ENCODE results near the gene TLR10.
"Not testable (repeated sequence)": the region's sequence is repeated elsewhere in the genome, so short reads cannot be mapped to it uniquely, and the experiment has no call there.

Gene TLR10

DNA sequence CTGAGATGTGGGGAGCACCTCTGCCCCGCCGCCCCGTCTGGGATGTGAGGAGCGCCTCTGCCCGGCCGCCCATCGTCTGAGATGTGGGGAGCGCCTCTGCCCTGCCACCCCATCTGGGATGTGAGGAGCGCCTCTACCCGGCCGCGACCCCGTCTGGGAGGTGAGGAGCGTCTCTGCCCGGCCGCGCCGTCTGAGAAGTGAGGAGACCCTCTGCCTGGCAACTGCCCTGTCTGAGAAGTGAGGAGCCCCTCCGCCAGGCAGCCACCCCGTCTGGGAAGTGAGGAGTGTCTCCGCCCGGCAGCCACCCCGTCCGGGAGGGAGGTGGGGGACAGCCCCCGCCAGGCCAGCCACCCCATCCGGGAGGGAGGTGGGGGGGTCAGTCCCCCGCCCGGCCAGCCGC lies 24.7 kb upstream of the TLR10 start:
- not testable (repeated sequence) for ATAC-seq (replicated peaks); H3K4me3 Mint-ChIP-seq; H3K27ac Mint-ChIP-seq; H3K27me3 Mint-ChIP-seq; DNase-seq; H3K9me3 Mint-ChIP-seq
- peaks cover 31 to 58% of the 10 kb centered on the region in 2 donors for H3K4me1 Mint-ChIP-seq
- H3K36me3 Mint-ChIP-seq, result peaks cover 8 to 13% of the 10 kb centered on the region in 2 donors

DNA sequence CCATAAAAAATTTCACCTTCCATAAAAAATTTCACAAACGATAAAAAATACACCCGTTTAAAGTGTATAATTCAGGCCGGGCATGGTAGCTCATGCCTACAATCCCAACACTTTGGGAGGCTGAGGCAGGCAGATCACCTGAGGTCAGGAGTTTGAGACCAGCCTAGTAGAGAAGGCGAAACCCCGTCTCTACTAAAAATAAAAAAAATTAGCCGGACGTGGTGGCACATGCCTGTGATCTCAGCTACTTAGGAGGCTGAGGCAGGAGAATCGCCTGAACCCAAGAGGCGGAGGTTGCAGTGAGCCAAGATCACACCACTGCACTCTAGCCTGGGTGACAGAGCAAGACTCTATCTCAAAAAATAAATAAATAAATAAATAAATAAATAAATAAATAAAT lies 23.5 kb upstream of the TLR10 start:
- H3K4me1 Mint-ChIP-seq, result peaks cover 34 to 64% of the 10 kb centered on the region in 2 donors

DNA sequence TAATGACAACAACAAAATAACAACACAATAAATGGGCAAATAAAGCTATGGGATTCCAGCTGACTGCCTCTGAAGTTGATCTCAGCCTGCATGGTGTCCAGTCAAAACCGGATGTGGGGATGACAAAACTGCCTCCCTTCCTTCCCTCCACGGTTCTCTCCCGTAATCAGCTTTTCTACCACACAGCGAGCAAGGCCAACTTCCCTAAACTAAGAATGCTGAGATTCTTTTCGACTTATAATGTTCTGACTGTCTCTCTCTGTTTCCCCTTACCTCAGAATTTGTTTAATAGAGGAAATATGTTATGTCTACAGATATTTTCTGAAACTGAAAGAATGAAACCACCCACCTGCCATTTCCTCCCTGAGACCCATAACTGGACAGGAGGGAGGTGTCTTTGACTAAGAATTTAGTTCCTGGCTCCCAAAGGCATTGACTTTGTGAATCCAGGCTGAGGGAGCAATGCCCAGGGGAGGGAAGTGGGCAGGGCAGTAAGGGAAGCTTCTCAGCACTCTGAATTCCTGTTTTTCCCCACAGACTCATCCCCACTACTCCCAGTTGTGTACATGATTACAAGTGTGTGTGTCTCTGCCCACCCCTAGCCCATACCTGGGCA lies 22.8 kb upstream of the TLR10 start:
- H3K27me3 Mint-ChIP-seq, result no peaks in the 10 kb centered on the region
- peak; percentile 83 to 87 for ATAC-seq (replicated peaks)
- peak overlapping the region; percentile 96 for H3K27ac Mint-ChIP-seq

More for the DNA sequence above, 23.5 kb upstream of the TLR10 start:
- not testable (repeated sequence) for H3K27me3 Mint-ChIP-seq; ATAC-seq (replicated peaks); H3K4me3 Mint-ChIP-seq; H3K9me3 Mint-ChIP-seq; H3K27ac Mint-ChIP-seq; DNase-seq
- peaks cover 16 to 19% of the 10 kb centered on the region in 2 donors for H3K36me3 Mint-ChIP-seq

DNA sequence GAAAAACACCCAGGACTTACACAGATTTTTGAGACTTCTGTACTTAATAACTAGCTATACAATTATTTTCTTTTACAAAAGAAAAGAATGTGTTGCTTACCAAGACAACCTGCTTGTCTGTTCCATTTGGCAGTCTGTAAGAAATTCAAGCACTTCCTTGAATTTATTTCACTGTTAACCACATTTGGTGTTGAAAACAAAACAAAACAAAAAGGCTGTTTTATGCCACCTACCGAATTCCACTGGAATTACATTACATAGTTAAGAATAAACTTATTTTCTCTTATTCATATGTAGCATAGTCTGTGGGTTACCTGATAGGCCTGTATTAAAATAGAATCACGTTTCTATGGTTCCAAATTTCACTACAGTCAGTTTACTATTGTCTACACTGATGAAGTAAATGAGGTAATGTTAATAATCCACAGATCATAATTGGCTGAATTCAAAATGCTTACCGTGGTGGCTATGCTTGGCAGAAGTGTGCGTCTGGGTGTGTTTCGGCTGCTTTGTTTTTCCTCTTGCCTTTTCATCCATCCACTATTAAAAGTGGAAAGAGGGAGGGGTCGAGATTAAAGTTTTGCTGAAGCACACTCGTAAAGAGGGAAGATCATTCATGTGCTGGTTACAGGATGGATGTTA lies 22.0 kb upstream of the TLR10 start, which contains the start of gene TLR1:
TLR1 (minus strand) TSS at position 138 of the 642 bp plus-strand sequence. CDS start 5,960 bp downstream, outside the sequence.
- Mint-ChIP-seq H3K36me3 (peaks cover 22 to 28% of the 10 kb centered on the region in 2 donors), H3K27ac (peak within 1 kb of the TSS; percentile 96), H3K4me3 (peak within 1 kb of the TSS; percentile 80 to 81), H3K9me3 (peaks cover 0 to 13% of the 10 kb centered on the region in 2 donors), H3K4me1 (peaks cover 30 to 61% of the 10 kb centered on the region in 2 donors), H3K27me3 (no peaks in the 10 kb centered on the region)
- ATAC-seq (replicated peaks), result peak; percentile 38
- DNase-seq, result no peak

More for the DNA sequence above, 22.8 kb upstream of the TLR10 start:
- Mint-ChIP-seq H3K4me3 (peak overlapping the region; percentile 80 to 81), H3K36me3 (peaks cover 19 to 20% of the 10 kb centered on the region in 2 donors), H3K9me3 (peaks cover 0 to 9% of the 10 kb centered on the region in 2 donors), H3K4me1 (peaks cover 32 to 69% of the 10 kb centered on the region in 2 donors)
- peak; percentile 56 for DNase-seq

DNA sequence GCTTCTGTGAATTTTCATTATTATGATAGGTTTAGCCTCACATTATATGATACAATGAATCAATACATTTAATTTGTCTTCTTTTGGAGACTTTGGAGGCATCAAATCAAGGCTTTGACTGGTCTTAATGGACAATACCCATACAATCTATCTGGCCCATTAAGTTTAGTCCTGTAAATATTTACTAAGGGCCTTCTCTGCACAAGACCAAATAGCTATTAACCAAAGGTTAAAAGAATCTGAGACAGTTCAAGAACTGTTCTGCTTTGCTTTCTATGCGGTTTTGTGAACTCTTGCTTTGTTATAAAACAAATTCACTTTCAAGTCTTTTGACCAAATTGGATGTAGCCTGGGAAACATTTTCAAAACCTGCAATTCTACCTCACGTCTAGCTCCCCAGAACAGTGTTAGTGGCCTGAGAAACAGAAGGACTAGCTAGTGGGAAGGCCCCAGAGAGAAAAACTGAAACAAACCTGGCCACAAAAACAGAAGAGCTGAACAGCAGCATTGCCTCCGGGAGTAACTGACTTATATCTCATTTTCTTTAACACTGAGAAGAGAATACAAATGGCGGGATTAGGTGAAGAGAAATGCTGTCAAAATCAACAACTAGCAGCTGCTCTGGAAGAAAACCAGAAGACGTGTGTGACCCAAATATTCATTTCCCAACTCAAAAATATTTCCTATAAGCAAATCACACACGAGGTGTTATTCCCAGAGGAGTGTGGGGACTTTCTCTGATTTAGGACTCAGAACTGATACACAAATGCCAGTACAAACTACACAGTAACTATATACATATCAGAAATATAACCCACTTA lies 21.3 kb upstream of the TLR10 start:
- Mint-ChIP-seq H3K27ac (peak overlapping the region; percentile 96), H3K36me3 (peaks cover 28 to 35% of the 10 kb centered on the region in 2 donors), H3K27me3 (no peaks in the 10 kb centered on the region), H3K4me3 (peak overlapping the region; percentile 80 to 81), H3K4me1 (peaks cover 30 to 54% of the 10 kb centered on the region in 2 donors), H3K9me3 (peaks cover 2 to 16% of the 10 kb centered on the region in 2 donors)
- DNase-seq, result peak; percentile 49
- peak; percentile 78 to 79 for ATAC-seq (replicated peaks)

DNA sequence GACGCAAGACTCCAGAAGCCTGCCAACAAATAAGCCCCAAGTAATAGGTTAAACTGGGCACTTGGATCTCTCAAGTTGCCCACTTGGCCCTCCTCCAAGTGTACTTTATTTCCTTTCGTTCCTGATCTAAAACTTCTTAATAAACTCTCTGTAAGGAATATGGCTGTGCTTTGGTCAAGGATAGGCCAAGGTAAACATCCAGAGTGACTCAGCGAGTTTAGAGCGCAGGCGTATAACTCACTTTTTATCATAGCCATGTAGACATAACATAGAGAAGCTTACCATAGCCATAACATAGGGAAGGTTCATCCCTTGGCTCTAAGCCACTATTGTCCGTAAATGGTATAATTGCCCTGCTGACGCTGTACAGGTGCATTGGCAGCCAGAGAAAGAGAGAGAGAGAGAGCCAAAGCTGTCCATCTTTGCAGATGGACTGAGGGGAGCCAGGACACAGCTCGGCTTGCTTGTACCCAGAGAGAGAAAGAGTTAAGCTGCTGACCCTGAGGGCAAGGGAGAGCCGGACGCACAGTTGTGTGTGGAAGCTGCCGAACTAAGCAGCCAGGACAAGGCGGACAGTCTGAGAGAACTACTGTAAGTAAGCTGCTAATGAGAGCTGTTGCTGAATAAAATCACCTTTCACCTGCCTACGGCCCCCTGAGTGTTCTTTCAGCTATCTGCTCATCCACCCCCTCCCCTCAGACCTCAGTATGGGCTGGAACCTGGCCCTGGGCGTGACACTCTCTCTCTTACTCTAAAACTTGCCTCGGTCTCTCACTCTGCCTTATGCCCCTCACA lies 20.0 kb upstream of the TLR10 start:
- DNase-seq (no peak), ATAC-seq (replicated peaks) (no peak)
- H3K36me3 Mint-ChIP-seq, result peaks cover 33 to 36% of the 10 kb centered on the region in 2 donors
- peaks cover 3 to 16% of the 10 kb centered on the region in 2 donors for H3K9me3 Mint-ChIP-seq
- H3K4me1 Mint-ChIP-seq, result peaks cover 30 to 54% of the 10 kb centered on the region in 2 donors
- H3K4me3 Mint-ChIP-seq, result peak overlapping the region; percentile 43 to 48
- peak overlapping the region; percentile 92 for H3K27ac Mint-ChIP-seq
- H3K27me3 Mint-ChIP-seq, result no peaks in the 10 kb centered on the region

DNA sequence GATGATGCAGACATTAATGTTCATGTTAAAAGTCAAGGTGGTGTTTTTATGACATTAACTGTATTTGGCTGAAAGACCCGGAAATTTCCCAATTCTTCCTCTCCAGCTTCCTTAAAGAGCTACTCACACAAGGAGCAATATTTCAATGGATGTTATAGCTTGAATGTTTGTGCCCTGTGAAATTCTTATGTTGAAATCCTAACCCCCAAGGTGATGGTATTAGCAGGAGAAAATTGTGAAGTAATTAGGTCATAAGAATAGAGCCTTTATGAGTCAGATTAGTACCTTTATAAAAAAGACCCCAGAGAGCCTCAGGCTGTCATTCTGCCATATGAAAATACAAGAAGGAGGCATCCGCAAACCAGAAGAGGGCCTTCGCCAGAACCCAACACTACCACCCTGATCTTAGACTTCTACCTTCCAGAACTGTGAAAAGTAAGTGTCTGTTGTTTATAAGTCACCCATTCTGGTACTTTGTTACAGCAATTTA lies 18.2 kb upstream of the TLR10 start:
- DNase-seq (no peak), ATAC-seq (replicated peaks) (no peak)
- Mint-ChIP-seq H3K36me3 (peaks cover 43 to 45% of the 10 kb centered on the region in 2 donors), H3K4me1 (peaks cover 25 to 44% of the 10 kb centered on the region in 2 donors), H3K27ac (no peak overlapping the region), H3K9me3 (peaks cover 3 to 17% of the 10 kb centered on the region in 2 donors), H3K4me3 (no peak overlapping the region), H3K27me3 (no peaks in the 10 kb centered on the region)

DNA sequence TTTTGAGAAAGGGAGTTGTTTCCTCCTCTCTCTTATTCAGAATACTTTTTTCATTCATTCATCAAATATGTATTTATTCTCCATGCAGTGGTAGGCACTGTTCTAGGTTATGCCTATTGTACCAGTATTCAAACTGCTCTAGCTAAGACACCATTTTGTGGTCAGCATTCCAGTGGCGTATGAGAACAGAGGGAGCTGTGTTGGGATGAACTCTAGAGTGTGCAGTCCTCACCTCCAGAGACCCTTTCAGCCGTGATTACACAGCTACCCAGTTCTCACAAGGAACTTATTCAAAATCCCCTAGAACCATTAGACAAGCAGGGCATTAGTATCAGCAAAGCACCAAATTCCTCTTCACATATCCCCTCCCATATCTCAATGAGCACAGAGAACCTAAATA lies 17.6 kb upstream of the TLR10 start:
- no peak overlapping the region for H3K27ac Mint-ChIP-seq
- no peak overlapping the region for H3K4me3 Mint-ChIP-seq
- H3K36me3 Mint-ChIP-seq, result peaks cover 48 to 50% of the 10 kb centered on the region in 2 donors
- no peak for ATAC-seq (replicated peaks)
- no peak for DNase-seq
- H3K27me3 Mint-ChIP-seq, result no peaks in the 10 kb centered on the region
- H3K4me1 Mint-ChIP-seq, result peaks cover 19 to 37% of the 10 kb centered on the region in 2 donors
- peaks cover 3 to 20% of the 10 kb centered on the region in 2 donors for H3K9me3 Mint-ChIP-seq

DNA sequence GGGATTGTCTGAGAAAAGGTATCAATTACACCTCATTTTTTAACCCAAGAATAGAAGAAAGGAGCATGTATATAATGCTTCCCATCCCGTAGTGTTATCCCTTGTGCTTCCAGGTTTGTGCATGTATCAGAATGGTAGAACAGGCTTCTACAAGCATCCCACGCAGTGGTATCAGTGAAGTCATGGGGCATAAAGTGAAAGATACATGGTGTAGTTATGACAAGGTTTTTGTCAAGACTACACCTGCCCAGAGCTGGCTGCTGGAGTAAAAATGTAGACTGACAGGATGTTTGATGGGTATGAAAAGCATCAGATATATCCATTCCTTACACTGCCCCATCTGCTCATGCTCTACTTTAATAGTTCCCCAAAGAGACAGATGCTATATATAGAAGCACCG lies 12.3 kb upstream of the TLR10 start:
- no peak for DNase-seq
- Mint-ChIP-seq H3K36me3 (peaks cover 34 to 41% of the 10 kb centered on the region in 2 donors), H3K9me3 (peaks cover 11 to 16% of the 10 kb centered on the region in 2 donors), H3K4me3 (no peak overlapping the region), H3K27ac (no peak overlapping the region), H3K27me3 (no peaks in the 10 kb centered on the region), H3K4me1 (peaks cover 6 to 12% of the 10 kb centered on the region in 2 donors)
- ATAC-seq (replicated peaks), result no peak

DNA sequence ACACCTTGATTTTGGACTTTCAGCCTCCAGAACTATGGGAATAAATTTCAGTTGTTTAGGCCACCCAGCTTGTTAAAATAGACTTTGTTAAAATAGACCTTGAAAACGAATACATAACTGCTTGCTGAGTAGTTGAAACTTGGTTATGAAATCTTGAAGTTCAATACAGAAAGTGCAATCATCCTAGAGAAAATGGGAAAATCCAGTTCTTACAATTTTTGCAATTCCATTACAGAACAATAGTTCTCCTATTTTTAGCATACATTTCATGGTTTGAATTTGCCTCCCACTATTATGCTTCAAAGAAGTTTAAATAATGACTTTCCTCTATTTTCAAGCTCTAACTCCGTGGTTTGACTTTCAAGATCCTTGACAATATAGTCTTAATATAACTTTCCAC lies 11.3 kb upstream of the TLR10 start:
- H3K9me3 Mint-ChIP-seq, result peaks cover 11 to 12% of the 10 kb centered on the region in 2 donors
- H3K36me3 Mint-ChIP-seq, result peaks cover 25 to 34% of the 10 kb centered on the region in 2 donors
- H3K27ac Mint-ChIP-seq, result no peak overlapping the region
- H3K4me1 Mint-ChIP-seq, result peaks cover 6 to 12% of the 10 kb centered on the region in 2 donors
- DNase-seq, result no peak
- ATAC-seq (replicated peaks), result no peak
- no peak overlapping the region for H3K4me3 Mint-ChIP-seq
- H3K27me3 Mint-ChIP-seq, result no peaks in the 10 kb centered on the region

DNA sequence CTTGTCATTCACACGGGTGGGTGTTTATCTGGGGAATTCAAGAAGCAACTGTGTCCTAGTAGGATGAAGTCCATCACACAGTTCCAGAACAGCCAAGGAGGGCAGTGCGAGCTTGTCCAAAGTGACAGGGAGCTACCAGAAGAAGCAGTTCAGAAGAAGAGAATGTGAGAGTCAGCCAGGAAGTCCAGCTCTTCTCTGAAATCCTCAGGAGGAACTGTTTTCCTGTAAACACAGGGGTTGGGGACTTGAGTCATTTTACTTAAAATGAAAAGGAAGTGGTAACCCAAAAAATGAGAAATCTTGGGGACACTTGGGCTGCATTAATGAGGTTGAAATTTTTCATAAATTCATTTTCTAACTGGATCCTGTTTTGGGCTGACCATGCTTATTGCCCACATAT lies 8.2 kb upstream of the TLR10 start:
- Mint-ChIP-seq H3K27ac (no peak overlapping the region), H3K4me1 (peaks cover 12 to 24% of the 10 kb centered on the region in 2 donors), H3K27me3 (no peaks in the 10 kb centered on the region), H3K36me3 (peaks cover 10 to 24% of the 10 kb centered on the region in 2 donors), H3K9me3 (peaks cover 10 to 11% of the 10 kb centered on the region in 2 donors), H3K4me3 (no peak overlapping the region)
- DNase-seq, result no peak
- no peak for ATAC-seq (replicated peaks)

DNA sequence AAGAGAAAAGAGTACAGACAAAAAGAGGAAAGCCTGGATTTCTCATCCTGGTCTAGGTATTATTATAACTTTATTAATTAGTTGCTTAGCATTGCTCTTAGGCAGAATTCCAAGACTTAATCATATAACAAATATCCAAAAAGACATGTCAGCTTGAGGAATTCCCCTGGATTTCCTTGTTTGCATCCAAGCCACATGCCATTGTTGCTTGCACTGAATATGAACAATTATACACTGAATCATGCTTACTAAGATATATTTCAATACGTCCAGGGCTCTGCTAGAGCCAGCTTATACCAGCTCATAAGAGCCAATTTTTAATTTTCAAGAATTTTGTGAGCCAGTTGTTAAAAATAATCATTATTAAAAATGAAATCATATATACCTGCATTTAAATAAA lies 5.5 kb upstream of the TLR10 start:
- no peak overlapping the region for H3K27ac Mint-ChIP-seq
- H3K4me1 Mint-ChIP-seq, result peaks cover 19 to 49% of the 10 kb centered on the region in 2 donors
- H3K36me3 Mint-ChIP-seq, result peaks cover 2 to 5% of the 10 kb centered on the region in 2 donors
- ATAC-seq (replicated peaks), result no peak
- H3K4me3 Mint-ChIP-seq, result no peak overlapping the region
- H3K9me3 Mint-ChIP-seq, result peaks cover 3 to 4% of the 10 kb centered on the region in 2 donors
- DNase-seq, result no peak
- no peaks in the 10 kb centered on the region for H3K27me3 Mint-ChIP-seq

DNA sequence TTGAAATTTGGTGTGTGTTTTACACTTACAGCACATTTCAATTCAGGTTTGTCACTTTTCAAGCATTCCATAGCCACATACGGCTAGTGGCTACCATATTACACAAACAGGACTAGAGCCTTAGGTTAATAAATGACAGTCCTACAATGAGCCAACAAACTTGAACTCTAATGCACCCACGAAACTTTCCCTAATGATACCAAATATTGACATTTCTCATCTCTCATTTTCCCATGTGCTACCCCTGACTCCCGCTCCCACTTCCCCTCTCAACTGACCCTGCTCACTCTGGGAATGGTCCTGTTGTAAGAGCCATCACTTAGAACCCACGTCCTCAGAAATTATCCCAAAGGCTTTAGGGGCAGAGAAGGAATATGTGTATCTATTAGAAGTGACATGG lies 4.9 kb upstream of the TLR10 start:
- Mint-ChIP-seq H3K27ac (no peak overlapping the region), H3K36me3 (peaks cover 2 to 5% of the 10 kb centered on the region in 2 donors), H3K4me1 (peaks cover 19 to 50% of the 10 kb centered on the region in 2 donors), H3K9me3 (peaks cover 3 to 4% of the 10 kb centered on the region in 2 donors), H3K27me3 (no peaks in the 10 kb centered on the region), H3K4me3 (no peak overlapping the region)
- ATAC-seq (replicated peaks) (no peak), DNase-seq (no peak)

Measured in stimulated activated naive B cell treated with anti-CD40 and anti-IgM and Interleukin-4, amounts not matched to agents 10 μg/mL and 1 μg/mL and 100 μg/mL, for 72 hours (primary cell).